Naive B cell (primary cell): ENCODE results near the gene PHTF2. TPM values are rescaled to one million over a fixed set of nuclear protein-coding genes. Genes with fewer than 3 reads are reported as not detected.
A peak's percentile ranks its signal among the peaks of the same experiment; 100 is the strongest.
"Not testable (repeated sequence)": the region's sequence is repeated elsewhere in the genome, so short reads cannot be mapped to it uniquely, and the experiment has no call there.

Experiments
- ATAC-seq, 2 donors: fragments of 150-1000 bp; cut with Tn5 transposase; 2 replicates each; pipeline ENCODE4 v1.10.0; 2021; ENCODE audit warnings: low read depth in 2 of 2, mild to moderate bottlenecking in 2 of 2, moderate library complexity in 2 of 2
- DNase-seq: peaks from one replicate; pipeline ENCODE4 v3.0.0; 2022
- H3K27ac Mint-ChIP-seq, 6 donors: one replicate each; pipeline ENCODE4 v1.8.0; 2020 to 2022; ENCODE audit warnings: mild to moderate bottlenecking in 6 of 6, mixed read lengths in 6 of 6, moderate library complexity in 5 of 6, inconsistent platforms in 2 of 6
- H3K27me3 Mint-ChIP-seq, 3 donors: one replicate each; pipeline ENCODE4 v1.8.0; 2021 to 2022; ENCODE audit warnings: mixed read lengths in 3 of 3, mild to moderate bottlenecking in 1 of 3
- H3K36me3 Mint-ChIP-seq, 2 donors: one replicate each; pipeline ENCODE4 v1.8.0; 2020 to 2022; ENCODE audit warnings: mixed read lengths in 2 of 2, inconsistent platforms in 1 of 2, mild to moderate bottlenecking in 1 of 2
- H3K4me1 Mint-ChIP-seq, 3 donors: one replicate each; pipeline ENCODE4 v1.8.0; 2020 to 2022; ENCODE audit warnings: mixed read lengths in 3 of 3, inconsistent platforms in 1 of 3, mild to moderate bottlenecking in 1 of 3, moderate library complexity in 1 of 3
- H3K4me3 Mint-ChIP-seq, 8 donors: one replicate each; pipeline ENCODE4 v1.8.0; 2020 to 2022; ENCODE audit warnings: mild to moderate bottlenecking in 8 of 8, mixed read lengths in 8 of 8, moderate library complexity in 8 of 8, inconsistent platforms in 2 of 8
- H3K9me3 Mint-ChIP-seq, 7 donors: one replicate each; pipeline ENCODE4 v1.8.0; 2020 to 2022; ENCODE audit warnings: mixed read lengths in 7 of 7, mild to moderate bottlenecking in 5 of 7, inconsistent platforms in 2 of 7, moderate library complexity in 1 of 7
- polyA plus RNA-seq, 6 donors: library from polyadenylated mRNA; unstranded; fragments of 300-500 nt; fragmentation: Illumina TruSeq; gene quantifications; one replicate each; pipeline ENCODE4 v1.2.3, GENCODE V29; 2021; ENCODE audit warnings: low read depth in 6 of 6

The PHTF2 gene
- polyA plus RNA-seq, 6 donors from 2014 or later: 14.7 to 34.0 (median 23.8) TPM

DNA sequence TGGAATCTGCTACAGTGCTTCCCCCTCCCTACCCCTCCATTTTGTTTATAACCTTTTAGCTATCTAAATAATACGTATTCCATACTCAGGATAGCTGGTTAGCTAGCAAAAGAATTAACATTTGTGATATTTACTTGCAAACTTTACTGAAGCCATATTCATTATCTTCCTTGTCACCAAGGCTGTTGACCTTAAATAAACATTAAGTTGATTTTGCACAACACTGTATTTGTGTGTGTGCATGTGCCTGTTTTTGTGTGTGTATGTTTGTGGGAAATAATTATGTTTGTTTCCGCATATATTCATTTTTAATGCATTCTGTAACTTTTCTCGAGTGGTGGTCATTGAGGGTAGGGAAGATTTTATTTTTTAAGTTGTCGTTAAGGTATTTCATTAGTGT is 16.2 kb upstream of the PHTF2 start:
- ATAC-seq: no peak
- Mint-ChIP-seq H3K27me3 (no peaks in the 10 kb centered on the region), H3K27ac (peak overlapping the region in 3 of 6 donors; percentile 17 to 60 (median 47)), H3K4me1 (peaks cover 3 to 10% (median 4%) of the 10 kb centered on the region in 3 donors), H3K4me3 (no peak overlapping the region), H3K36me3 (peaks cover 7 to 36% of the 10 kb centered on the region in 2 donors), H3K9me3 (peaks cover 0 to 7% (median 0%) of the 10 kb centered on the region in 7 donors)
- DNase-seq: no peak

DNA sequence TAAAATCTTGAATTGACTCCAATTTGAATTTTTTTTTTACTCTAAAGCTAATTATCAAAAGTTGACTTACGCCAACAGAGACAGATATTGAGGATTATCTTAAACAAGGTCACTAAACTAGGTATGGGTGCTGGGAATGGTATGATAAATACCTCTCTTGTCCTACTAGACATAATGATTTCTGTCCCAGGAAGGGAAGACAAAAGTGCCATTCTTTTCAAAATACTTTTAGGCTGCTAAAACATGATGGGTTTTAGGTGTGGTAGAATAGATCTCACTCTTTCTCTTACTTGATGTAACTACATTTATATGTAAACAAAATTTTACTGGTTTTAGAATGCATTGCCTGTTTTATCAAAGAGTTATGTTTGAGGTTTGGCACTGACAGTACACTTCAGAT is 15.5 kb upstream of the PHTF2 start:
- ATAC-seq (no peak), DNase-seq (no peak)
- H3K36me3 Mint-ChIP-seq: peaks cover 7 to 34% of the 10 kb centered on the region in 2 donors
- H3K27me3 Mint-ChIP-seq: no peaks in the 10 kb centered on the region
- H3K27ac Mint-ChIP-seq: peak overlapping the region in 1 of 6 donors; percentile 11
- peaks cover 4 to 10% (median 5%) of the 10 kb centered on the region in 3 donors for H3K4me1 Mint-ChIP-seq
- no peak overlapping the region for H3K4me3 Mint-ChIP-seq
- H3K9me3 Mint-ChIP-seq: peaks cover 0 to 7% (median 0%) of the 10 kb centered on the region in 7 donors

DNA sequence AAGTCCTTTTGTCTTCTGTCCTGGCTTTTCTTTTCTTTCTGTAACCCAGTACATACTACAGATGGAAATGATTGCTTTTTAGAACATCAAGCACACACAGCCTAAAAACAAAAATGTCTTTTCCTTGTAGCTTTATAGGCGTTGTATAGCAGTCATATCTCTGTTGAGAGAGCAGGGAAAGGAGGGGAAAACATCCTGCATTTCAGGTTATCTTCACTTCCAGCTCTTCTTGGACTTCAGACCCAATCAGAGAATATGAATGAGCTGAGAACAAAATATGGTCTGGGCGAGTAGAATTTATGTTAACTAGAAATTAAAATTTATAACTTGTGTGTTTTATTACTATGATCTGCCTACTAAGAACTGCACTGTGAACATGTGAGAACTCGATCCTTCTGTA is 15.0 kb upstream of the PHTF2 start:
- H3K9me3 Mint-ChIP-seq: peaks cover 0 to 7% (median 0%) of the 10 kb centered on the region in 7 donors

DNA sequence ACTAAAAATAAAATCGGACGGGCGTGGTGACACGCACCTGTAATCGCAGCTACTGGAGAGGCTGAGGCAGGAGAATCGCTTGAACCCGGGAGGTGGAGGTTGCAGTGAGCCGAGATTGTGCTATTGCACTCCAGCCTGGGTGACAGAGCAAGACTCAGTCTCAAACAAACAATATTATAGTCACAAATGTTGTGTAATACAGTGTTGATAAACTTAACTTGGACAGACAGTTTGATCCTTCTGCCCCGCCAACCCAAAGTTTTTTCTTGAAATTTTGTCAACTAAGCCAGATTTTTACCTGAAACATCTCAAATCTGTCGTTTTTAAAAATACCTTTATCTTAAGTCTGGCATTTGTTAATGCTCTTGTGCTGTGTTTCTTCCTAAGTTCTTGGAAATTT is 14.1 kb upstream of the PHTF2 start:
- H3K27me3 Mint-ChIP-seq, DNase-seq, H3K9me3 Mint-ChIP-seq, H3K4me3 Mint-ChIP-seq, ATAC-seq: not testable (repeated sequence)
- H3K36me3 Mint-ChIP-seq: peaks cover 7 to 26% of the 10 kb centered on the region in 2 donors
- peaks cover 5 to 15% (median 8%) of the 10 kb centered on the region in 3 donors for H3K4me1 Mint-ChIP-seq
- peak overlapping the region in 1 of 6 donors; percentile 63 for H3K27ac Mint-ChIP-seq

More for the DNA sequence above, 15.0 kb upstream of the PHTF2 start:
- peak overlapping the region in 1 of 6 donors; percentile 28 for H3K27ac Mint-ChIP-seq
- H3K4me1 Mint-ChIP-seq: peaks cover 5 to 12% (median 6%) of the 10 kb centered on the region in 3 donors
- no peak for ATAC-seq
- H3K4me3 Mint-ChIP-seq: no peak overlapping the region
- H3K27me3 Mint-ChIP-seq: no peaks in the 10 kb centered on the region
- peaks cover 7 to 30% of the 10 kb centered on the region in 2 donors for H3K36me3 Mint-ChIP-seq
- DNase-seq: no peak

DNA sequence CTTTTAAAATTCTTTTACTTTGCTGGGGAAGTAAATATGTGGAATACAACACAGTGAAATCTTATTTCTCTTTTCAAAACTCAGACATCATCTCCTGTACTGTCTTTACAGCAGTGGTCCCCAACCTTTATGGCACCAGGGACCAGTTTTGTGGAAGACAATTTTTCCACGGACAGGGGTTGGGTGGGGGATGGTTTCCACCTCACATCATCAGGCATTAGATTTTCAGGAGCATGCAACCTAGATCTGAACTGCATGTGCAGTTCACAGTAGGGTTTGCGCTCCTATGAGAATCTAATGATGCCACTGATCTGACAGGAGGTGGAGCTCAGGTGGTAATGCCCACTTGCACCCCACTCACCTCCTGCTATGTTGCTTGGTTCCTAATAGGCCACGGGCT is 12.6 kb upstream of the PHTF2 start:
- Mint-ChIP-seq H3K9me3 (peaks cover 0 to 7% (median 0%) of the 10 kb centered on the region in 7 donors), H3K36me3 (peaks cover 7 to 21% of the 10 kb centered on the region in 2 donors)

DNA sequence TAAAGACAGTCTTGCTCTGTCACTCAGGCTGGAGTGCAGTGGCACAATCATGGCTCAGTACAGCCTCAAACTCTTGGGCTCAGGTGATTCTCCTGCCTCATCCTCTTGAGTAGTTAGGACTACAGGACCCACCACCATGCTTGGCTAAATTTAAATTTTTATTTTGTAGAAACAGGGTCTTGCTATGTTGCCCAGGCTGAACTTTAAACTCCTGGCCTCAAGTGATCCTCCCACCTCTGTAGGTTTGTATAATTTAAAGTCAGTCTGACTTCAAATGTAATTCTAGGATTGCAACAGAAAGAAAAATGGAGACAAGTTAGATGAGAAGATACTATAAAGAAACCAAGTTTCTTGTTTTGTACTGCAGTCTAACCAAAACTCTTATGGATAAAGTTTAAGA is 11.8 kb upstream of the PHTF2 start:
- ATAC-seq (no peak), DNase-seq (no peak)
- Mint-ChIP-seq H3K9me3 (peaks cover 0 to 7% (median 0%) of the 10 kb centered on the region in 7 donors), H3K27ac (peak overlapping the region in 2 of 6 donors; percentile 33), H3K27me3 (no peaks in the 10 kb centered on the region), H3K4me1 (peaks cover 5 to 15% (median 8%) of the 10 kb centered on the region in 3 donors), H3K36me3 (peaks cover 7 to 20% of the 10 kb centered on the region in 2 donors), H3K4me3 (no peak overlapping the region)

More for the DNA sequence above, 12.6 kb upstream of the PHTF2 start:
- H3K27ac Mint-ChIP-seq: peak overlapping the region in 1 of 6 donors; percentile 69
- H3K4me3 Mint-ChIP-seq: no peak overlapping the region
- no peaks in the 10 kb centered on the region for H3K27me3 Mint-ChIP-seq
- no peak for DNase-seq
- H3K4me1 Mint-ChIP-seq: peaks cover 5 to 15% (median 8%) of the 10 kb centered on the region in 3 donors
- ATAC-seq: no peak

DNA sequence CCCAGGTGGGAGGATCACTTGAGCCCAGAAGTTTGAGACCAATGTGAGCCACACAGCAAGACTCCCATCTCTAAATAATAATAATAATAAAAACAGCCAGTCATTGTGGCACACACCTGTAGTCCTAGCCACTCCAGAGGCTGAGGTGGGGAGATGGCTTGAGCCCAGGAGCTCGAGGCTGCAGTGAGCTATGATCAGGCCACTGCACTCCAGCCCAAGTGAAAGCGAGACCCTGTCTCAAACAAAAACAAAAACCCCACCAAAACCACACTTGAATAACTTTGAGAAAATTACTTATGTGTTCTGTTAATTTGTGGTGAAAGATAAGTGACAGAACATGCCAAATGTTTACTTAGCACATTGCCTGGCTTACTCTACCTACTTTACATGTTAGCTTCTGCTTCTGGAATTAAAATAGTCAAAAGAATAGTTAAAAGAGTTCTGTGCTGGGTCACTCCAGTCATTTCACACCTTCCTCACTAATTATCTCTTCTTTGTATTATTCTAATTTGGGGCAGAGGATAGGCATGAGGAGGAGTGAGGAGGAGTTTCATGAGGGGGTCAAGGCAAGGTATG is 10.2 kb upstream of the PHTF2 start:
- Mint-ChIP-seq H3K4me1 (peaks cover 8 to 15% (median 9%) of the 10 kb centered on the region in 3 donors), H3K27ac (peak overlapping the region in 3 of 6 donors; percentile 9 to 16 (median 14)), H3K36me3 (peaks cover 7 to 15% of the 10 kb centered on the region in 2 donors), H3K9me3 (peaks cover 0 to 7% (median 0%) of the 10 kb centered on the region in 7 donors), H3K27me3 (no peaks in the 10 kb centered on the region), H3K4me3 (no peak overlapping the region)
- ATAC-seq: no peak
- no peak for DNase-seq

DNA sequence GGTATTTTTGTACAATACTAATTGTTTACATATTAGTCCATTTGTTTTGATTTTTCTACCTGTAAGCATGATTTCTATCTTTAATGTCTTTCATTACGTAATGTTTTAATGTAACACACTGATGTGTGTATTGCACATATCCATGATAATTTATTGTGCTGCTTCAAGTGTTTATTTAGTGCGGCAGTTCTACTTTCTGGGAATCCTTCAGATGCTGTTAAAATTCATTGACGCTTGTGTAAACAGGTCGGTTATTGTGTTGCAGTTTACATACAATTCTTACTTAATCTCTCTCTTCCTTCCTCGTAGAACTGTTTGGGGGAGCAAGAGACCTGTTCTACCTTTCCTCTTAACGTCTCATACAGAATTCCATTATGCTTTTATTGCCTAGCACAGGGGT is 7.2 kb upstream of the PHTF2 start:
- H3K9me3 Mint-ChIP-seq: no peaks in the 10 kb centered on the region
- H3K36me3 Mint-ChIP-seq: peaks cover 0 to 9% of the 10 kb centered on the region in 2 donors
- H3K27me3 Mint-ChIP-seq: no peaks in the 10 kb centered on the region
- H3K4me1 Mint-ChIP-seq: peaks cover 11 to 32% (median 31%) of the 10 kb centered on the region in 3 donors
- H3K4me3 Mint-ChIP-seq: no peak overlapping the region
- ATAC-seq (no peak), DNase-seq (no peak)
- peak overlapping the region in 2 of 6 donors; percentile 18 to 49 for H3K27ac Mint-ChIP-seq

DNA sequence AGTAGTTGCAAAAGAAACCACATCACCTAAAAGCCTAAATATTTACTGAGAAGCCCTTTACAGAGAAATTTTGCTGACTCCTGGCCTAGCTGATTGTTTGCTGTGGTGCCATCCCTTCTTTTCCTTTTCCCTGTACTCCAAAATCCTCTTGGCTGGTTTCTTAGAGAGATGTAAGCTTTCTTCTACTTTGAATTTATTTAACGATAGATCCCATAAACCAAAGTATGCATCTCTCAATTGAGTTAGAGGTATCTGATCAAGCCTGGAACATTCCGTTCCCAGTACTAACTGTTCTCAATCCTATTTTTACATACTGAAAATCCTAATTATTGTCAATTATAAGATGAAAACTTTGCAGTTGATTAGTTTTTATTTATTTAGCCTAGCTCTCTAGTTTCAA is 6.6 kb upstream of the PHTF2 start:
- Mint-ChIP-seq H3K36me3 (peaks cover 0 to 9% of the 10 kb centered on the region in 2 donors), H3K4me3 (no peak overlapping the region), H3K27ac (peak overlapping the region in 1 of 6 donors; percentile 18), H3K4me1 (peaks cover 15 to 38% (median 37%) of the 10 kb centered on the region in 3 donors), H3K27me3 (no peaks in the 10 kb centered on the region), H3K9me3 (no peaks in the 10 kb centered on the region)
- DNase-seq: no peak
- ATAC-seq: no peak

DNA sequence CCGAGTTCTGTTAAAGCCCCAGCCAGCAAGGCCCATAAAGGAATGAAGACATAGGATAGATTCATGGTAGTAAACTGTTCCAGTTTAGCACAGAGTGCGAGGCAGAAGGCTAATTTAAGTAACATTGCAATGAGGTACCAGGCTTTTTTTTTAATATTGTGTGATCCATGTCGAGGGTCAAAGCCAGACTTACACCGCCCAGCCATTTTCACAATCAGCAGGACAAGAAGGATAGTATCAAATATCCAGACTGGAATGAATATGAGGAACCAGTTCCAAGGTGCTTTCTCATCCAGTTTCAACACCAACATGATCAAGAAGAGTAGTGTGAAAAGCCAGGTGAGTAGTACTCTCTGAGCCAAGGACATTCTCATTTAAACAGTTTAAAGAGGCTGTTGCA is 4.6 kb upstream of the PHTF2 start:
- H3K36me3 Mint-ChIP-seq: peaks cover 0 to 9% of the 10 kb centered on the region in 2 donors
- no peaks in the 10 kb centered on the region for H3K27me3 Mint-ChIP-seq
- ATAC-seq (no peak), DNase-seq (no peak)
- H3K4me1 Mint-ChIP-seq: peaks cover 24 to 50% (median 43%) of the 10 kb centered on the region in 3 donors
- H3K27ac Mint-ChIP-seq: no peak overlapping the region
- H3K9me3 Mint-ChIP-seq: no peaks in the 10 kb centered on the region
- H3K4me3 Mint-ChIP-seq: peak overlapping the region in 2 of 8 donors; percentile 42 to 69

DNA sequence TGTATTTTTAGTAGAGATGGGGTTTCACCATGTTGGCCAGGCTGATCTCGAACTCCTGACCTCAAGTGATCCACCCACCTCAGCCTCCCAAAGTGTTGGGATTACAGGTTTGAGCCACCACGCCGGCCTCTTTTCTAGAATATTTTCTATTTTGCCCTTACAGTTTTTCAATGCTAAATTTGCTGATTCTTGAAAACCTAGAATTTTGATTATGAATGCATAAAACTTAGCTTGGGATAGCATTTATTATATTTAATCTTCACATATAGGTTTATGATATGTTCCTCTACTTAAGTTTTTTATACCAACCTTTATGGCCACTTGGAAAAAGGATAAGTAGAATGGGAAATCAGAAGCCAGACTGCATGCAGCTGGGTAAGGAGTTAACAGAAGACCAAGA is 2.5 kb upstream of the PHTF2 start:
- DNase-seq (no peak), ATAC-seq (no peak)
- peaks cover 0 to 9% of the 10 kb centered on the region in 2 donors for H3K36me3 Mint-ChIP-seq
- peak overlapping the region in 6 of 8 donors; percentile 53 to 100 (median 93) for H3K4me3 Mint-ChIP-seq
- H3K9me3 Mint-ChIP-seq: no peaks in the 10 kb centered on the region
- peak overlapping the region in 3 of 6 donors; percentile 38 to 94 (median 85) for H3K27ac Mint-ChIP-seq
- no peaks in the 10 kb centered on the region for H3K27me3 Mint-ChIP-seq
- H3K4me1 Mint-ChIP-seq: peaks cover 40 to 67% (median 62%) of the 10 kb centered on the region in 3 donors

DNA sequence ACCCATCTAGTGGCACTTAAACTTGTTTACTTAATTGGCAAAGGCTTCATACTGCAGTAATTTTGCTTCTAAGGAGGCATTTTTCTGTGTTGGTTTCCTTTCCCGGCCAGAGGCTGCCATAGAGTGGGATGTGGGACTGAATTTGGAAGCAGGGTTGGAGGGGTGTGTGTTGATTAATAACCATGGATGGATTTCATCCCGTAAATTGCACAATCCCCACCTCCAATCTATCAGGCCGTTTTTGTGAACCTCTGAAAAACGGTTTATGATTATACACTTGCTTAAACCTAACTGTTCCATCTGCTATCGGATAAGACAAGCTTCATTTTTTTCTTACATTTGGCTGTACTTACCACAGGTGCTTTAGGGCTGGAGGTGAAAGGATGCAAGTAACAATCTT is 1.6 kb upstream of the PHTF2 start:
- Mint-ChIP-seq H3K4me3 (peak overlapping the region; percentile 88 to 100 (median 96)), H3K27ac (peak overlapping the region in 3 of 6 donors; percentile 94 to 97 (median 97)), H3K4me1 (peaks cover 45 to 75% (median 71%) of the 10 kb centered on the region in 3 donors), H3K9me3 (no peaks in the 10 kb centered on the region), H3K27me3 (no peaks in the 10 kb centered on the region), H3K36me3 (peaks cover 0 to 9% of the 10 kb centered on the region in 2 donors)
- ATAC-seq (no peak), DNase-seq (no peak)

DNA sequence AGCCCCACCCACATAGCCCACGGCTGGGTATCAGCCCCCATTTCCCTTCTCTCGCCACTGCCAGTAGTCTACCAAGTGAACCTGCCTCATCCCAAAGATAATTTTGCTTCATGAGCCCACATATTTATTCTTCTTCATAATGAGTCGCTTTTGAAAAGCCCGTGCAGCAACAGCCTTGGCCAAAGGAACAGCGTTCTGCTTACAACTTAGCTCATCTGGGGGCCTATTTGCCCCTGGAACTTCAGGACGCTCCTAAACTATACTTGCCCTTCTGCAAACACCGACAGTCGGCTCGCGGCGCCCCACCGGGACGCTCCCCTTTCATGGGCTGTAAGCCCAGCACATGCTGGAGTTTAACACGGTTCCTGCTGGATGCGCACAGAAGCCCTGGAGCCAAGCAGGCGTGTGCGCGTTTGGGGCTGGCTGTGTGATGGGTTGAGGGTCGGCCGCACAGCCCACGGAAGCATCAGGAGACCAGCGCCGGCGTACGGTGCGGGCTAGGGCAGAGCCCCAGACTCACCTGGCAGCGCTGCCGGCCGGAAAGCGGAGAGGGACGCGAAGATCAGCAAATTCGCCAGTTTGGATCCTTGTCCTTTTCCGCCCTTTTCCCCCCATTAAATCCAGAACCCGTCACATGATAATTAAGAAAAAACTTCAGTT is 709 bp upstream of the PHTF2 start:
- Mint-ChIP-seq H3K4me3 (peak overlapping the region; percentile 88 to 100 (median 96)), H3K27ac (peak overlapping the region; percentile 93 to 98 (median 96)), H3K9me3 (no peaks in the 10 kb centered on the region), H3K27me3 (no peaks in the 10 kb centered on the region), H3K4me1 (peaks cover 52 to 81% (median 80%) of the 10 kb centered on the region in 3 donors), H3K36me3 (peaks cover 0 to 9% of the 10 kb centered on the region in 2 donors)
- no peak for DNase-seq
- peak; percentile 23 to 26 for ATAC-seq
